GM19397 (cell line): ENCODE measurements around the gene AGAP1.

Experiments
- ATAC-seq: cut with Tn5 transposase; IDR thresholded peaks from one replicate; pipeline ENCODE4 v1.9.1; 2021; ENCODE audit warnings: mild to moderate bottlenecking, moderate library complexity; ENCODE audit not compliant: unreplicated experiment

Gene AGAP1

DNA sequence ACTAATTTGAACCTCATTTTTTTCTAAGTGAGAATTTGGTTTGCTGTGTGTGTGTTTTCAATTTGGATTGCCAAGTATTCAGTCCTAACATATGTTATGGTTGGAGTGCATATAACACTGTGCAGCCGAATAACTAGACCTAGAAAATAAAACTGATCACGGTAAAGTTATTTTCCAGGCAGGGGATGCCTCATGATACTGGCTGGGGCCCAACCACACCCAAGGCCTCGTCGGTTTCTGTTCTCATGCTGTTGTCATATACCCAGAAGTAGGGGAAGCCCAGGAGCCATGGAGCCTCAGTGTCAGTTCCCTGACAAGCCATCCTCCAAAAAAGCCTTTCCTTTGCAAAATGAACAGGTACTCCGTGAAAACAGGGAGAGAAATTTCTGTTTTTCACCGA is 514.2 kb downstream of the AGAP1 start:
- no peak for ATAC-seq

DNA sequence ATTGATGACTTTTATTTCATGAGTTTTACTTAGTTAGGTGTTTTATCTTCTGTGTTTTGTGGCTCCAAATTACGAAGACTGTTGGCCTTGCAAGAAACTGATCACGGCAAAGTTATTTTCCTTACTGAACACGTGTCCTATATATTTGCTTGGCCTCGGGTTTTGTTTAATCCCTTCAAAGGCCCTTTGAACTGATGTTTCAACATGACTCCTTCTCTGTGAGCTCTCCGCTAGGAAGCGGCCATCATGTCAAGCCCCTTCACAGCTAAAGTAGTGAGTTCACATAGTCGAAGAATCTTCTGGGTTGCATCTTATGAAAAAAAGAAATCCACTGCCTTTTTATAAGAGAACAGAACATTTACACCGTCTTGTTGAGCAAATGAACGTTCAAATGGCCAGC is 515.0 kb downstream of the AGAP1 start:
- ATAC-seq, result no peak

DNA sequence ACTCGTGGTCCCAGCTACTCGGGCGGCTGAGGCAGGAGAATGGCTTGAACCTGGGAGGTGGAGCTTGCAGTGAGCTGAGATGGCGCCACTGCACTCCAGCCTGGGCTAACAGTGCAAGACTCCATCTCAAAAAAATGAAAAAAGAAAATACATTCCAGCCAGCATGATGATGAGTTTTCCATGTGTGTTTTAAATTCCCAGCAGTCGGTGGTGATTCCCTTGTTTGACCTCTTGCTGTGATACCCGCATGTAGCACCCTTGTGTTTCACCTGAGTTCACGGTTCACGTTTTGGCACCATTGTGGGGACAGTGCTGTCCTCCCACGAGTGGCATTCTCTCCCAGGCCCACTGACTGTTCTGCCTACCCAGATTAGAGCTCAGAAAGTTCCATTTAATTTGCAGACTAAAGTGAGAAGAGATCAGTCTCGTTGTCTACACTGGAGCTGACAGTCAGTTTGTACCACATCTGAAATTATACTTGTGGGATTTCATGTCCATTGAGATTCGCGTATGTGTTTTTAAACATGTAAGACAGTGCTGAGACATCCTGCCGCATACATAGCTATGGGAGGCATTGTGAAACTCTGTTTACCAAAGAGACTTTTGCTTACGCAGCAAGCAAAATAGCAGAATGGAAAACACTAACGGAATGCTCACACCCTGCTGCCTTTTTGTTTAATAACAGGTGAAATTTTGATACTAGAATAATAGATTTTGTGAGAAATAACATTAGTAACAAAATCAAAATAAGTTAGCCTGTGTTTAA is 517.3 kb downstream of the AGAP1 start:
- ATAC-seq, result no peak

DNA sequence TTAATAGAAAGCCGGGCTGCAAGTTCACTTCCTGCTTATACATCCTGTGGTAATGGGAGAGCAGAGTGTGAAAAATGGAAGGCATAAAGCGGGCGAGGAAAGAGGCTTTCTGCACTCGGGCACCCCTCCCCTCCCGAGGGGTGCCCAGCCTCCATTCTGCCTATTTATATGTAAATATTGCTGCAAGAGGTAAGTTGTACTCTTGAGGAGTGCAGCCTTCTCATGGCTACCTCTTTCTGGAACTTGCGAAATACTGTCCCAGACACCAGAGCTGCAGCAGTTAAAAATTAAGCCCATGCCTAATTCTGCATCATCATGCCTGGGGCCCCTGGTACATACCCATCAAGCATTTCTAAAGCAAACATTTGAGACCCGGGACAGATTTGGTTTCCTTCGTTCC is 518.3 kb downstream of the AGAP1 start:
- ATAC-seq, result no peak

DNA sequence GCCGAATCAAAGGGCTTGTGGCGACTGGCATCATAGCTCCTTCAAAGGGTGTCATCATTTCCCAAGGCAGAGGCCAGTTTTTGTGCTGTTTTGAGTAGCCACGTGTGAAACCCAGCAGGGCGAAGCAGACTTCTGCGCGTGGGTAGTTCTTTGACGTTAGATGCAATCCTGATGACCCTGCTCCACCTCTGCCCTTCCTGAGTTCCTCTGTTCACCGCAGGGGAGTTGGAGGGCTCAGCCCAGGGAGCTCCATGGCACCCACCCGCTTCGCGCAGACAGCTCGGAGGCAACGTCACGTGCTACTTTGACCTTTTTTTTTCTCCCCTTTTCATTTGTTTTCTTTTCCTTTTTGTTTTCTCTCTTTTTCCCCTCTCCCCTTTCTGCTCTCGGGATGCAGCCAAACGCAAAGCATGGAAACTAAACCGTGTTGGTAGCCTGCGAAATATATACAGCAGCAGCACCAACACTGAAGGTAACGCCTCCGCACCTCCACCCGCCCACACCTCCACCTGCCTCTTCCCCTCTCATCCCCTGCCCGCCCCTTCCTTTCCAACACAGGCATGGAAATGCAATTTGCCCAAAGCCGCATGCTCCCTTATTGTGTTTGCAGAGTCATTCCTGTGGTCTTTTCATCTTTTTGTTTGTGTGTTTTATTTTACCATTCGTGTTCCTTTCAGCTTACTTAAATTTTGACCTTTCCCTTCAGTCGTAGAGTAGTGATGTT is 520.7 kb downstream of the AGAP1 start:
- no peak for ATAC-seq

DNA sequence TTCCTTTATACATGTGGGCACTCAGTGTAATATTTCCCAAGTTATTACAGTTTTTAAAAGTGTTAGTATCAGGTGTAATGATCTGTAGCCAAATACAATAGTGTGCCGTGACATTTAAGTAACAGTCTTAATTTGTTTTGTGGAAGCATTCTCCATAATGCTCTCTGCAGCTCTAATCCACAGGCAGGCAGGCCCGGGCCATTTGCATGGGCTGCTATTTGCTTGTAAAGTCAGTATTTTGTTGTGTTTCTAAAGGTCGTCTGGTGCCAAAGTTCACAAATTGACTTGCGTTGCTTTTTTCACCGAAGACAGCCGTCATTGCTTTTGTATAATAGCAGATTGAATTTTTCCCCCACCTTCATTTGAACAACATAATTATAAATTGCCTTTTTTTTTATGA is 521.3 kb downstream of the AGAP1 start:
- ATAC-seq, result no peak

DNA sequence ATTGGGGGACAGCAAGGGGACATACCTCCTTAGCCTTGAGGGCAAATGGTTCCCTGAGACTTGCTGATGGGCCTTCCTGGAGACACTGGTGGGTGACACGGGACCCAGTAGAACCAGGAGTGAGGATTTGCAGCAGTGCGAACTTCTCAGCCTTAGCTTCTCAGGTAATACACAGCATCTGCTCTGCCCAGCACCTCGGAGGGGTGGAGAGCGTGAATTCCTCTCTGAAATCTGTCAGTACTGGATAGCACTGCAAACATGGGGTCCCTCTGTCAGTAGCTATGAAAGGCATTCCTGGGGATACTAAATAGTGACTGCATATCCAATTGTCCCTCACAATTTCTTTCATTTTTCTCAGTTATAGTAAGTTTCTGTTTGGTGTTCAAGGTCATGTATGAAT is 522.7 kb downstream of the AGAP1 start:
- ATAC-seq, result no peak

DNA sequence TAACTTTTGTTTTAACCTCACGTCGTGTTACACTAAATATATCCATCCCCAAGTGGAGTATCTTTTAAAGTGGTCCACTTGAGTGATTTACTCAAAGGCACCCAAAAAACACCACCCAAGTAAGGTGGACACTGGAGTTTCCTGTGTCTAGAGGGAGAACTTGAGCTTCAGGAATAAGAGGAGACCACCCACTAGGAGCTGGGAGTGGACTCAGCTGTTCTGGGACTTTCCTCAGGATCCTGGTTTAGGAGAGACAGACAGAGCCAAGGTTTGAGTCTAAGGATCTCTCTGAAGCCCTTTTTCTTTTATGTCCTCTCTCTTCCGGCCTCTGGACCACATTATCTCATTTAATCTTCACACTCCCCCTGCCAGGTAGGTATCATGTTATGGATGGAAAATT is 523.6 kb downstream of the AGAP1 start:
- no peak for ATAC-seq

DNA sequence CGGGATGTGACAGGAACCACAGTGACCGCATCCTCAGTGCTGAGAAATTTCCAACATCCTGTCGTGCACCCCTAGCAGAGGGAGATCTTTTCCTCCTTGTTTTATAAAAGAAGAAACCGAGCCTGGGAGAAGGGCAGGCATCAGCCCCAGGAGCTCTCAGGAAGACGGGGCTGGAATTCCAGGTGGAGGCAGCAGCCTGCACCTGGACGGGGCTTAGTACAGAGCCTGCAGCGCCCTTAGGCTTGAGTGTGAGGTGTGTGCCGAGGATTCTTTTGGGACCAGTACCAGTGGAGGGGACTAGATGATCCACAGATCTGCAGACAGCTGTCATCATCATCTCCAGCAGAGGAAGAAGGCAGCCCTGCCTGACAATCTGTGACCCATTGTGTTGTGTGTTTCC is 525.6 kb downstream of the AGAP1 start:
- ATAC-seq, result no peak

DNA sequence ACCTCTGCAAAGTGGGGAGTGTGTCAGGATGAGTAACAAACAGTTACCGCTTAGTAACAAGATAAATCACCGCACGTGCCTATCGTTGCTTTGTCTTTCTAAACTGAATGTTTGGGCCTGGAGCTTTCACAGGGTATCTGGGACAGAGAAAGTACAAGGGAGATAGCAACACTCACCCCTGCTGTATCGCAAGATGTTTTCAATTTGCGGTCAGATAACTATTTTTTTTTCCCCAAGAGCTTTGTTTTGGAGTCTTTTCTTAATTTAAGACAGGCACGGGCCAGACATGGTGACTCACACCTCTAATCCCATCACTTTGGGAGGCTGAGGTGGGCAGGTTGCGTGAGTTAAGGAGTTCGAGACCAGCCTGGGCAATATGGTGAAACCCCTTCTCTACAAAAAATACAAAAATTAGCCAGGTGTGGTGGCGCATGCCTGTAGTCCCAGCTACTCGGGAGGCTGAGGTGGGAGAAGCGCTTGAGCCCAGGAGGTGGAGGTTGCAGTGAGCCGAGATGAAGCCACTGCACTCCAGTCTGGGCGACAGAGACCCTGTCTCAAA is 527.7 kb downstream of the AGAP1 start:
- ATAC-seq, result no peak

DNA sequence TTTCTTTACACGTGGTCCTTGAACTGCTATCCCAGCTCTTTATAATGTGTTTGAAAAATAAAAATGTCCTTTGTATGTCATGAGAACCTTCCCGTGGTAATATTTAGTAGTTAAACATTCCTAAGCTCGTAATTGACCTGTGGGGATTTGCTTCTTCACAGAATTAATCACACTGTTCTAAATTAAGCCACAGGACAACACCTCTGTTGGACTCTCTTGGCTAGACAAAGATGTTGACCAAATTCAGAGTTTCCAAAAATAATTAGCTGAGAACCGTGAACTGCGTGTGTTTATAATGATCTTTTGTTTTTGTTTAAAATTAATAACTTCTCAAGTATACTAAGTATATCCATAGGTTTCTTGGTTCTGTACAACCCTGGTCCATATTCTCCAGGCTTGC is 528.3 kb downstream of the AGAP1 start:
- no peak for ATAC-seq

DNA sequence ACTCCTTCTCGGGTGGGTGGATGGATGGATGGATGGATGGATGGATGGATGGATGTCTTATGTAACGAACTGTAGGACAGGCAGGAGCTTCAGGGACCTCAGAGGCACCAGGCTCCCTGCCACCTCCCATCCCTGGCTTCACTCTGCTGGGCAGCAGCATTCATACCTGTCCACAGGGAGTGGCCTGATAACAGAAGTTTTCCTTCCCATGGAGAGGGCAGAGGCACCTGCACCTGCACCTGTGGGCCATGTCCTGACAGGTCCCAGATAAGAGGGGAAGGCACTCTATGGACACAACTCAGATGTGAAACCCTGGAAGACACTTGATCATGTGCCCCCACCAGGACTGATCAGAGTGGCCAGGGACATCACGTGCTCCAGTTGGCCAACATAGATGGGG is 532.0 kb downstream of the AGAP1 start:
- no peak for ATAC-seq

DNA sequence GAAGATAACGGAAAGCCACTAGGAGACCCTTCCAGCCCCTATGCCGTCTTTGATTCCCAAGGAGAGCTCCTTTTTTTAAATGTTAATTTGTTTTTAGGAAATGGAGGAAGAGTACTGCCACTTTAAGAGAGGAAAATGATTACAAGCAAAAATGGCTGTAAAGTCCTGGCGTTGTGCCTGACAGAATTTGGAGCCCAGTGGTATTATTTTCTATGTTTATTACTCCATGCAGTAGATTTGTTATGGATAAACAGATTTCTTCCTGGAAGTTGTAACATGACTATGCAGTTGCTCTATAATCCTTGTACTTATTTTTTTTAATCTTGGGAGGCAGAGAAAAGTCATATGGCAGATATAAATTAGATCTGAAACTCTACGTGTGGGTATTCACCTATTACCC is 533.0 kb downstream of the AGAP1 start:
- ATAC-seq, result no peak

DNA sequence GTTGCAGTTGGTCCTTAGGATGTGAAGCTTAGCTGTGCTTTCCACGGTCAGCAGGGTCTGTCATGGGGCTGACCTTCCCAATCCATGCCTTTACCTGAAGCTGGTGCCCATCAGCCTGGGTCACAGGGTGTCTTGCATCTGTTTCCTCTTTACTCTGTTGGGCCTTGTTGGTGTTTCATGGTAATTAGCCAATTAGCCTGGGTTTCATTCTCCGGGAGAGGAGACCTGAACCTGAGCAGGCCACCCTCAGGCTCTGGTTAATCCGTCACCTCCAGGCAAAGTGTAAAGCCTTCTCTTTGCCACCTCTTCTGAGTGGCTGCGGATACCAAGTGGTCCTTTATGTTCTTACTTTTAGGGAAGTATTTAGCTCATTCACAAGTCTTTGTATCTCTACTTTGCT is 534.2 kb downstream of the AGAP1 start:
- ATAC-seq, result no peak

DNA sequence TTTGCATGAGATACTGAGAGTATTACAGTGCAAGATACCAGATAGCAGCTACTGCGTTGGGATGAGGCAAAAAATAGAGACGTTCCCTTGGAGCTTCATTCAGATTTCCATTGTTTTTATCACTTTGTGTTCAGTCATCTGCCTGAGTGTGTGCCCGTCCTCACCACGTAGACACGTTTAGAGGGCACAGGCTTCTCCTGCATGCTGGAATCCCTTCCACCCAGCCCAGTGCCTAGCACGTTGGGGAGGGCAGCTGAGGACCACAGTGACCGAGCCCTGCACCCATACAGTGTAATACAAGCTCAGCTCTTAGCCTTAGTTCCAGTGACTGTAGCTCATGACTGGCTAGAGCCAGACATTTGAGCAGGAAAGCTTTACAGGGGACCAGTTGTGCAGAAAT is 539.6 kb downstream of the AGAP1 start:
- ATAC-seq, result no peak

DNA sequence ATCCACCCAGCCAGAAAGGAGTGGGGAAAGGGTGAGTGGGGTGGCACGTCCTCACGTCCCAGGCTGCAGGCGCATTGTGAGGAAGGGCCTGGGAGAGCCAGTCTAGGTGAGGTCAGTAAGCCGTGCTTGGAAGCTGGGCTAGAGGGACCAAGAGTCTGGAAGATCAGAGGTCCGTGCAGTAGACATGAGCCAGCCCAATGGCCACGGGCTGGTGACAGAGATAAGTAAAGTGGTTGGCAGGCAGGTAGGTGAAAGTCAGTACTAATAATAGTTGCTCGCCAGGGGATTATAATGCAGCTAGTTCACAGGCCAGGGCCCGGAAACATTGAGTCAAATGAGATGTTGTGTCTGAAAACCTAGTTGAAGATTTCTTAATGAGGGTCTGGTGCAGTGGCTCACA is 541.1 kb downstream of the AGAP1 start:
- no peak for ATAC-seq

DNA sequence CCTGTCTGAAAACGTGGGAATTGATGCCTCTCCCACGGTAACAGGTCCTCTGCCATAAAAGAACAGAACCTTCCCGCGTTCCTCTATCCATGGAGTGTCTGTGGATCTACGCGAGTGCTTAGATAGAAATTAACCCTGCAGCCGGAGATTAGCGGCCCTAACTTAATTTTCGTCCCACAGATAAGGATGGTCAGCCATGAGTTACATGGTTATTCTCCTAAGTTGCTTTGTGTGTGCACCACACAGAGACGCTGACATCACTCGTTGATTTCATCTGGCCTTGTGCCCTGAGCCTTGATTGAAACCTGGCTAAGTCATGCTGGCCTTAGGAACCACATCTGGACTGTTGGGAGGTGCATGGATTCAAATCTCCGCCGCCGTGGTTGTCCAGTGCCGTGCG is 542.2 kb downstream of the AGAP1 start:
- no peak for ATAC-seq

DNA sequence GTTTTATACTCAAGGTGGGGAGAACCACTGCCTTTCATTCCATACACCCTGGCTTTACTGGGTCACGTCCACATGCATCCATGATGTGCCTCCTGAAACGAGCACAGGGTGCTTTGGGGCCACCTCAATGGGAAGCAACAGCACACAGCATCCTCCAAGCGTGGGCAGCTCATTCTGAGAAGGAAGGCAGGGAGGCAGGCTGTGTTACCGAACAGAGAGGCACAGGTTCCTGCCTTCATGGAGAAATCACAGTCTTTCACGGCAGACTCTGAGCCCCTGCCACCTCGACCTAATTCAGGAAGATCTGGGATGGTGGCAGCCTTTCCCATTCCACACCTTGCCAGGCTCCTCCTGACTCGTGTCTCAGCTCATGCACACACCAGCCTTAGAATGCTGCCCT is 544.3 kb downstream of the AGAP1 start:
- no peak for ATAC-seq

DNA sequence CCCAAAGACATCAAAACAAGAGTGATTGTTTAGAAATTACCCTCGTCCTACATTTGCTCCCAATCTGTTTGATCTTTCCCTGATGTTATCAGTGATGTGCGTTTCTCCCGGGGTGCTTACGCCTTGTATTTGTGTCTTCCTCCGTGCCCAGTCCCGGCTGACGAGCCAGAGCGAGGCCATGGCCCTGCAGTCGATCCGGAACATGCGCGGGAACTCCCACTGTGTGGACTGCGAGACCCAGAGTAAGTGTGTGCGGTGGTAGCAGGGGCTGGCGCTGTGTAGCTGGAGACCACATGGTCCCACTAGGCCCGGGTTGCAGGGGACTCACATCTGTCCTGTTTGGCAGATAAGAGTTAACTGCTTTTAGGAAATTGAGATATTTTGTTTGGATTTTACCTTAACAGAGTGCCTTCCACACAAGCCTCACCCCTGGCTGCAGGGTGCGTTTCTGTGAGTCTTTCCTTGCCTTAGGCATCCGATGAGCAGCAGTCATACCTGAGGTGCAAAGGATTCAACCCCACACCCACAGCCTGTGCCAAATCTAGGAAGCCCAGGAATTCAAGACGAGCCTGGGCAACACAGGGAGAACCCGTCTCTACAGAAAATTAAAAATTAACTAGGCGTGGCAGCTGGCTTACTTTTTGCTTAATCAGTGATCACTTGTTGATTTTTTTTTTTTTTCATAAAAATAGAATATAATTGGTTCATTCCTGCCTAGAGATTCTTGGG is 546.9 kb downstream of the AGAP1 start:
- no peak for ATAC-seq

DNA sequence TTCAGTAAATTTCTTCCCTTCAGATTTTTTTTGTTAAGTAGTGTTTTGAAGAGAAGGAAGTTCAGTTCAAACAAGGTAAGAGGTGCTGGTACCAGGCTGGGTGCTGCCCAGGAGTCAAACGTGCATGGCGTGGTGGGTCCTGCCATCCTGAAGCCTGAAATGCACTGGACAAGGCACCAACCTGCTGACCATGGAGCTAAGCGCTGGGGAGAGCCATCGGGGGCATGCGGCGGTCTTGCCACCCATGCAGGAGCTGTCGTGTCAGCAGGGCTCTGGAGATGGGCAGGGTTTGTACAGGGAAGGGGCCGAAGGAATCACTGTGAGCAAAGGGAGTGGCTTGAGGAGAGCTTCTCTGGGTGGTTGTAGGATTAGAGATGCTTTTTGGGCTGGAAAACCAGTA is 547.8 kb downstream of the AGAP1 start:
- no peak for ATAC-seq

DNA sequence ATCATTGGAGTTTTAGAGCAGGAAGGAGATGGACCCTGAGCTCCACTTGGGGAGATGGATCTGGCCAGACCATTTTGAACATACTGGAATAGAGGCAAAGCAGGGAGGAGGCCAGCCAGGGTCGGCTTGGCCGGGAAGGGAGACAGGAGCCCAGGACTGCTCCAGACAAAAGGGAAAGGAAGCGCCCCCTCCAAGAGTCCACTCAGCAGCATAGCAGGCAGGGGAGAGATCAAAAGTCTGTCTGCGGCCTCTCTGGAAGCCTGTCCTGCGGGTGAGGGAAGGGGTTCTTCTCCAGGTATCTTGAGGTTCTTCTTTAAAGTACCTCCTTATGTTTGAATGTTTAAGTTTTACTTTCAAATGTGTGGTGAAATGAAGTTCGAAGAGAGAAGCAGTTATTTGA is 548.2 kb downstream of the AGAP1 start:
- ATAC-seq, result no peak

DNA sequence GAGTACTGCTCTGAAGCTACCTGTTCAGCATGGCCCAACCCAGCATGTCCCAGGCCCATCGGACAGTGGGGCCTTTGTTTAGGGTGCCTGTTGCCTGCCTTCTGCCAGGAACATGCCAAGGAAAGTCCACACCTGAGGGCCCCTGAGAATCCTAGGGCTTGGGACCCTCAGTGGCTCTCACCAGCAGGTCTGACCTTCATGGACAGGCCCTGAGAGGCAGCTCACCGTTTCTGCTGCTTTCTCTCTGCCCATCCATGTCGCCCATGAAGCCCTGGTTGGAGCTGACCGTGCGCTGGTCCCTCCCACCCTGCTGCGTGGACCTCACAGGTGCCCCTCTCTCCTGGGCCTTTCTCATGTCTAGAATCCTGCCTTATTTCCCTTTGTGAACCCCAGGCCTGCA is 550.3 kb downstream of the AGAP1 start:
- no peak for ATAC-seq
